Mammary epithelial cell (primary cell): ENCODE results near the gene ANP32E.

Experiments
- CTCF ChIP-seq, 2 donors: IDR thresholded peaks in 1 of 2; conservative IDR thresholded peaks in 1 of 2; 2 replicates each; pipeline ENCODE4 v1.5.1; 2011 to 2012; ENCODE audit warnings: inconsistent platforms in 2 of 2, low read length in 2 of 2, mild to moderate bottlenecking in 2 of 2, control low read depth in 1 of 2, low read depth in 1 of 2; ENCODE audit not compliant: insufficient read depth in 1 of 2; ENCODE audit errors: extremely low read depth in 1 of 2
- EZH2 ChIP-seq: IDR thresholded peaks from 2 replicates; pipeline ENCODE4 v1.6.1; 2012; ENCODE audit warnings: low read length, inconsistent platforms, borderline replicate concordance

- TF ChIP-seq CTCF (conservative IDR thresholded peaks at IDR 0.05 in 1 of 2, IDR thresholded peaks at IDR 0.05 in 1 of 2; ENCODE audit: extremely low read depth in 1 of 2, insufficient read depth in 1 of 2, low read depth in 1 of 2, low read length in 2 of 2) (no peak), EZH2 (no peak)
Measured at GRCh38 chr1:150226486-150226885, 9.4 kb downstream of the ANP32E start.
